HG03354 (cell line): ENCODE data around the gene PKHD1.
A peak's percentile ranks its signal among the peaks of the same experiment; 100 is the strongest.
"Not testable (repeated sequence)": the region's sequence is repeated elsewhere in the genome, so short reads cannot be mapped to it uniquely, and the experiment has no call there.

Experiments used
- ATAC-seq: cut with Tn5 transposase; IDR thresholded peaks from one replicate; pipeline ENCODE4 v1.9.1; 2021; ENCODE audit warnings: mild to moderate bottlenecking; ENCODE audit not compliant: unreplicated experiment, poor library complexity, severe bottlenecking

PKHD1 gene

GRCh38 chr6:51891784-51892183, 195.6 kb downstream of the PKHD1 start:
- no peak for ATAC-seq

- no peak for ATAC-seq
Measured at GRCh38 chr6:51887859-51888258, 199.6 kb downstream of the PKHD1 start.

- no peak for ATAC-seq
Measured at GRCh38 chr6:51885957-51886356, 201.5 kb downstream of the PKHD1 start.

GRCh38 chr6:51868591-51869355, 218.6 kb downstream of the PKHD1 start:
- ATAC-seq: no peak

GRCh38 chr6:51866867-51867266, 220.5 kb downstream of the PKHD1 start:
- no peak for ATAC-seq

GRCh38 chr6:51865996-51866395, 221.4 kb downstream of the PKHD1 start:
- ATAC-seq: no peak

- no peak for ATAC-seq
Measured at GRCh38 chr6:51865176-51865575, 222.2 kb downstream of the PKHD1 start.

GRCh38 chr6:51857134-51857533, 230.3 kb downstream of the PKHD1 start:
- no peak for ATAC-seq

GRCh38 chr6:51856508-51856907, 230.9 kb downstream of the PKHD1 start:
- no peak for ATAC-seq

- peak; percentile 92 for ATAC-seq
Measured at GRCh38 chr6:51855310-51856082, 231.9 kb downstream of the PKHD1 start.

- no peak for ATAC-seq
Measured at GRCh38 chr6:51854876-51855275, 232.5 kb downstream of the PKHD1 start.

GRCh38 chr6:51854347-51854746, 233.1 kb downstream of the PKHD1 start:
- no peak for ATAC-seq

GRCh38 chr6:51853109-51853508, 234.3 kb downstream of the PKHD1 start:
- ATAC-seq: not testable (repeated sequence)

GRCh38 chr6:51846531-51846930, 240.9 kb downstream of the PKHD1 start:
- ATAC-seq: no peak

- no peak for ATAC-seq
Measured at GRCh38 chr6:51844336-51844735, 243.1 kb downstream of the PKHD1 start.

- no peak for ATAC-seq
Measured at GRCh38 chr6:51843456-51844056, 243.9 kb downstream of the PKHD1 start.

- no peak for ATAC-seq
Measured at GRCh38 chr6:51842804-51843378, 244.5 kb downstream of the PKHD1 start.

- no peak for ATAC-seq
Measured at GRCh38 chr6:51842061-51842803, 245.2 kb downstream of the PKHD1 start.

- no peak for ATAC-seq
Measured at GRCh38 chr6:51841626-51842025, 245.8 kb downstream of the PKHD1 start.
